Measurements from ENCODE around the gene CDKL5.
"Not testable (repeated sequence)": the region's sequence is repeated elsewhere in the genome, so short reads cannot be mapped to it uniquely, and the experiment has no call there.

The CDKL5 gene

DNA sequence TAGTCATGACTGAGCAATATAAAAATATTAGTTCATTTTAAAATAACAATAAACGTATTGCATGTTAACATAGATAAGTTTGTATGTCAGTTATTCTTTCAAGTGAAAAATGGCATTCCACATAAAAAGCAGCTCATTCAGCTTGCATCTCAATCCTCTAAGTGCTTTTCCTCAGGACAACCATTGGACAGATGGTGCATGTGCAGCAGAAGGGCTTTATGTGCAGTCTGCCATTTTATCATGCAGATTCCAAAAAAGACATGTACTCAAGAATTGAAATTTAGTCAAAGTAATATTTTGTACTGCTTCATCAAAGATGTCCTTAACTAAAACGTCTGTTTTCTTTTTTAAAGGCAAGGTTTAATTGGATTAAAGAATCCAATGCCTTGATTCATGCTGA lies 153.1 kb downstream of the CDKL5 start:
- DNase-seq = no peak

DNA sequence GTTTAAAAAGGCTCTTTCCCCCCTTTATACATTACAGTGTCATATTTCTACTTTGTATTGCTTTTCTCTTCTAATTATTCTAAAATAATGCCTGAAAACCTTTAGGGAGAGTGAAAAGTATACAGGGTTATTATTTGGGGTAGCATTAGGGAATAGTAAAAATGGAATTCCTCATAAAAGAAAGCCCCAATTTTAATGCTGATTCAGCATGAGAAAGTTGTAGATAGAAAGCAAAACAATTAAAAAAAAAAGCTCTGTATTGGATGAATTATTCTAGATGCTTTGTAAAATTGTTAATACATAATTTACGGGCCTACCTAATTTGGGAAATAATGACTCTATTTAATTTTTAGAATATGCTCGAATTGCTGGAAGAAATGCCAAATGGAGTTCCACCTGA lies 154.1 kb downstream of the CDKL5 start:
- no peak for DNase-seq

DNA sequence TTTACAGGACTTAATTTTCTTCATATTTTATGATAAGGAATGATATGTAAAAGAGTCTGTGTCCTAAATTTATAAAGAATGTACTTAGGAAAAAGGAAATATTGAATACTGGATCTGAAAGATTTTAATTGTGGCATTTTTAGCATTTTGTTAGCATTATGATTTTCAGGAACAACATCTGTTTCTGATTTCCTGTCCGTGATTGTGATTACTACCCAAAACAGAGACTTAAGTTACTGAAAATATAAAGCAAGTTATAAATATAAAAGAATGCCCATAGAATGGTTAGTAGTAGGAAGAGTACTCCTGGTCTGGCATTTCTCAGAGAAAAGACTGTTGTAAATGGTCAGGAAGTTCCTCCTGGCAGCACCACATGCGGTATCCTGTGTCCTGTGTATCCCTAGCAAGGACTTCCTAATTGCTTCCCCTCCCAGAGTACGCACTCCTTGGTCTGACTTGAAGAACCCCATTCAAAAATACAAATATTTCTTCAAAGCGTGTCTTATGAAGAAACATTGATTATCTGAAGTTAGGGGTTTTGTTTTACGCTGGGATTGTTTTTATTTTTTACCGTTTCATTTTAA lies 157.6 kb downstream of the CDKL5 start:
- DNase-seq = no peak

DNA sequence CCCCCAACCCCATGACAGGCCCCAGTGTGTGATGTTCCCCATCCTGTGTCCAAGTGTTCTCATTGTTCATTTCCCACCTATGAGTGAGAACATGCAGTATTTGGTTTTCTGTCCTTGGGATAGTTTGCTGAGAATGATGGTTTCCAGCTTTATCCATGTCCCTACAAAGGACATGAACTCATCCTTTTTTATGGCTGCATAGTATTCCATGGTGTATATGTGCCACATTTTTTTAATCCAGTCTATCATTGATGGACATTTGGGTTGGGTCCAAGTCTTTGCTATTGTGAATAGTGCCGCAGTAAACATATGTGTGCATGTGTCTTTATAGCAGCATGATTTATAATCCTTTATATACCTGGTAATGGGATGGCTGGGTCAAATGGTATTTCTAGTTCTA lies 163.9 kb downstream of the CDKL5 start:
- DNase-seq = not testable (repeated sequence)

DNA sequence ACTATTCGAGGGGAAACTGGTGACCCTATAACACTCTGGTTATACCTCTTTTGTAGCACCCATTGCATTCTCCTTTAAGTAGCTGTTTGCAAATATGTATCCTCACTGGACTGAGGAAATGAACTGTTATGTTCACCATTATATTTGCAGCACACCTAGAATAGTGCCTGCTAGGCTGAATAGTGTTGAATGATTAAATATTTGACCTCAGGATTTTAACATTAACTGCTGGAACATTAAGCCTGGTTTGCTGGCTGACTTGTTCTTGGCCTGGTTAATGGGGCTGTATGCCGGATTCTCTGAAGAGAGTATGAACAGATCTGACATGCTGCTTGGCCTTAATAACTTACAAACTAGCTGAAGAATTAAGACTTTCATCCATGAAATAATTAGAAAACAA lies 166.4 kb downstream of the CDKL5 start:
- DNase-seq = no peak

DNA sequence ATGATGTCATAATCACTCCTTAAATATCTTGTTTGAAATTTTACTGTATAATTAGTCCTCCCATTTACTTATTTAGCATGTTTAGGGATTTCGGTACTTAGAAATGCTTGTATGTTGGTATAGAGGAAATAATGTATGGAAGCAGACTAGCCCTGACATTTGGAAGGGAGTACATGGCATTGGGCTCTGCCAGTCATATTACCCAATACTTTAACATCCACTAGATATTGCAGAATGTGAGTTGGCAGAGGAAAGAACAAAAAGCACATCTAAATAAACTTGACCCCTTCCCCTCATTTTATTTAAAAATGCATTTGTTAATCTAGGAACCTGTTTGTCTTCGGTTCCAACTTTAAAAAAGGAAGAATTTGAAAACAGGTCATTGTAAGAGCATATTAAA lies 168.7 kb downstream of the CDKL5 start:
- DNase-seq = no peak

DNA sequence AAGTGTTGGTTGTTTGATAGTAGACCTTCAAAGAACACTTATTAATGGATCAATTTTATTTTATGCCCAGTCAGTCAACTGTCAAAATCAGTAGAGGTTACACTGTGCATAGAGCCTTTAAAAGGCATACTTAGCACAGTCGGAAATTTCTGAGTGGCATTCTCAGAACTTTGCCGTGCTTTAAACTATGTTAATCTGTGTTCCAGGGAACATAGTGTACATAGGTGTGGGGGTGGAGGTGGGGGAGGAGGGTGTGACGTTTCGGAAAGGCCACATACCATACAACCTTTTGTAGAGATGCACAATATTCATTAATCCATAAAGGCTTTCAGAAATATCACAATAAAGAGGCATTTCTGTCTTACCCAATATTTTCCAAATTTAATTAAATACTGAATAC lies 170.7 kb downstream of the CDKL5 start:
- DNase-seq = no peak

DNA sequence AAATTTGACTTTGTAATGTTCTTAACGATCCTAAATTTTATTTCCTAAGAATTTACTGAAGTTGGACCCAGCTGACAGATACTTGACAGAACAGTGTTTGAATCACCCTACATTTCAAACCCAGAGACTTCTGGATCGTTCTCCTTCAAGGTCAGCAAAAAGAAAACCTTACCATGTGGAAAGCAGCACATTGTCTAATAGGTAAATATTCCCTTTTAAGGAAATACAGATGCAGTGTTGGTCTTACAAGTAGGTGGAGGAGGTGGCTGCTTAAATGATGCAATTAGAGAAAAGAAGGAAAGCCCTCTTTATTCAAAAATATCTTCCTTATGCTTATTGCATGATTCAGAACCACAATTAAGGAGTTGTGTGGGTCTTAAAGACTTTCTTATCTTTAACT lies 173.0 kb downstream of the CDKL5 start:
- no peak for DNase-seq

DNA sequence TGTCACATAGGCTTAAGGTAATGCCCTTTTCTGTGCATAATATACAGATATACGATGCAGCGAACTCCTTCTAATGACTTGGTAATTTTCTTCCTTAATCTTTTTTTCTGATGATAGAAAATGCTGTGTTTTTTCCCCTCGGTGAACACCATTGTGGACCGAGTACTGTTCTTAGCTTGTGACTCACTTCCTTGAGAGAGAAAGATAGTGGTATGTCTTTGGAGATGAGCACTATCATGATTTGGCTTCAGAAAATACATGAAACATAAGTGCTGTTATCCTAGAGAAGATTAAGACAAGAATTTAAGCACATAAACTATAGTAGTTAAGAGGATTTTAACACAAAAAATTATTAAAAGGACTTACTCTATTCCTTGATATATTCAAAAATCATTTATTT lies 182.6 kb downstream of the CDKL5 start:
- DNase-seq = no peak

DNA sequence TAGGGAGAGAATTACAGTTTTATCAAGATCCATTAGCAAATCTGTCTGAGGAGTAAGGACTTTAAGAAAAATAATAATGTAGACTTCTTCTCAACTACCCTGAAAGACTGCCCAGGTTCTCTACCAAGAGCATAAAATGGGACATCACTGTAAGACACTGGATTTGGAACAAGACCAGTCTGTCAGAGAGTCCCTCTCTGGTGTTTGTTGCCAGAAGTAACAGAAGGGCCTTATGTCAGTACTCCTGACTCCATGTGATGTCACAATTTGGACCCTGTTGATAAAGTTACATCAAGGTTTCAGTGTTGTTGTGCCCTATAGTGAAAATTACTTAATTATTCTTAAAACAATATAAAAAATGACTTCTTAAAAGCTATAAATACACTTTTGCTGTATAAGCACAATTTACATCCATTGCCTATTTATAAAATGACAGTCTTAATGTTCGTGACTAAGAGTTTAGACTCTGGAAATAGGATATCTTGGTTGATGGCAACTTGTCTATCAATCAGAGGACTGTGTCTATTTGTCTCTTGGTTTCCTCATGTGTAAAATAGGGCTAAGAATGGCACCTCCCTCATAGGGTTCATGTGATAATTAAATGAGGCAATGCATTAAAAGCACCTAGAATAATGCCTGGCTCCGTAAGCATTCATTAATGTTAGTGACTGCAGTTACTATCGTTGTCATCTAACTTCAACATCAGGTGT lies 188.7 kb downstream of the CDKL5 start:
- DNase-seq = no peak

DNA sequence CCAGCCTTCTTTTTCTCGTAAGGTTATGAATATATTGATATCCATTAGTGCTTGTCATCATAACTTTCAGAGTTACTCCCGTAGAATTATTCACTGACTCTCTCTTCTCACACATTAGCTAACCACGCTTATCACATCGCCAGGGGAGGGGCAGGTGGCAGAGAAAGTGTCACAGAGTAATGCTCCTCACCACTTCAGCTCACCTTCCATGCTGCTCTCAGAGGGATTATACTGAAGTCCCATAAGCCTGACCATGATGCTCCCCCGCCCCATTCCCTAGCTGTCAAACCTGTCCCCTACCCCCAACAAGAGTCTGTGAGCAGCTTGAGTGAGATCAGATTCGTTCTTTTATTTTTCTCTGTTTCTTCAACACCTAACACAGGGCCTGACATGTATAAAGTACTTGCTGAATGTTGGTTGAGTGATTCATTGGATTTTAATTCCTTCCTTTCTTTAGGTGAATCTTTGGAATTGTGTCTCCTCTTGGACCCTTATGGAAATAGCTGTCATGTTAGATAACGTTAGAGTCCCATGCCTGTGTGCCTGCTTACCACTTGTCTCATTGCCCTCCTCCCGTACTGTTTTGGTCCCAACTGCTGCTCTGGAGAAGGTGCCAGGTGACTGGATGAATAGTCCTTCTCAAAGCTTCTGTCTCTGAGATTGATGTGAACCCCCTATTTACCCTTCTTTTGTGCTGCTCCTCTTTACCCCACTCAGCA lies 191.4 kb downstream of the CDKL5 start:
- DNase-seq = no peak

DNA sequence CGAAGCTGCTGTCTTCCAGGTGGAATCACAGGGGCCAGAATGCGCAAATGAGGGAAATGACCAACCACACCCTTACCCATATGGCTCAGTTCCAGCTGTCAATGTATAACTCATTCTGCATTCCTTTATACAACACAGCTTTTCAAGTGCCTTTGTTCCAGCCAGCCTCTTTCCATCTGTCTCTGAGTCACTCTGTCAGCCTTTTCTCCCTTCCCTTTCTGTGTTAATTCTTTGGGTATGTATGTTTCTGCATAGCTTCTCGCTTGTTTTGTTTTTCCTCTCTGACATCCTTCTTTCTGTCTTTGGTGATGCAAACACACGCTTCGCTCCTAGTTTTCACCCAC lies 192.0 kb downstream of the CDKL5 start:
- DNase-seq = no peak

DNA sequence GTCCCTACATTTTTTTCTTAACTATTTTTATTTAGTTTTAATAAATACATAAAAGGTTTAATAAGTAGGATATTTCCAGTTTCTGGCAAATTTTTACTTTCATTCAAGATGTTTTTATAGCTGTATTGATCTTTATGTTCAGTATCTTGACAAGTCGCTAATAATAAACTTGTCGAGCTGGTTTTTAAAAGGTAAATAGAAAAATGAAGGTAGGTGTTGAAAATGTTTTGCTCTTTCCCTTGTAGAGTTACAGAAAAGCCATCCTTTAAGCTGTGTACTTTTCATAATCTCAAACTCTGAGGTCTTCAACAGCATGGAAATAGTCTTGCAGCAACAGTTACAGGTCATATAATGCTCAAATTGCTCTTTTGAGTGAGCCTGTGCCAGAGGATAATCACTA lies 193.9 kb downstream of the CDKL5 start:
- no peak for DNase-seq

DNA sequence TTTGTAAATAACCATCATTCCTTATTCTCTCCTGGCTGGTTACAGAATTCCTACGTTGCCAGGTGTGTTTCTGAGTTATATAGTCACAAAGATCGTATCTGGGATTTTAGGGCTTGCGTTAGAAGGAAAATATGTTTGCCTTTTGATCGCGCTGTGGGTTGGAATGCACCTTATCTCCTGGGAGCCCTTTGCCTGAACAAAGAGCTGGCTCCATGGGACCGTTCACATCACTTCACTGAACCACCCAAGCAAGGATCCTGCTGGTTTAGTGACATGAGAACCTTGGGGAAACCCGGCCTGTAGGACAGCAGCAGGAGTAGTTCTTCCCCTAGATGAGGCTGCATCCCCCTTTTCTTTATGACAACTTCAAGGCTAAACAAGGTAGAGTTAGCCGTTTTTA lies 194.9 kb downstream of the CDKL5 start:
- no peak for DNase-seq

DNA sequence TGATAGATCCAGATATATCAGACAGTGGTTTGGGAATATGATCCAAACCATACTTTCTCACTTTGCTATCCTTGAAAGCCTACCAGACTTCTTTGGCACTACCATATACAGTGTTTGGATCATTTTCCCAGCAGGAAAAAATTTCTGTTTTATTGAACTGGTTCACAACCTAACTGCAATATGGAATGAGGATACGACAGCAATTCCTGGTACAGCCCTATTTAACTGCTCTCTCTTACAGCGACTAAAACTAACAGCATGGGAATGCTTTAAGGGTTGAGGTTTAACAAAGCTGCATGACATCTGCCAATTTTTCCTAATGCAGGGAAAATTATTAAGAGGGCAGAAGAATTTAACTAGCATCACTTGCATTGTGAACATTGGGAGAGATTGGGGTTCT lies 199.2 kb downstream of the CDKL5 start:
- no peak for DNase-seq

DNA sequence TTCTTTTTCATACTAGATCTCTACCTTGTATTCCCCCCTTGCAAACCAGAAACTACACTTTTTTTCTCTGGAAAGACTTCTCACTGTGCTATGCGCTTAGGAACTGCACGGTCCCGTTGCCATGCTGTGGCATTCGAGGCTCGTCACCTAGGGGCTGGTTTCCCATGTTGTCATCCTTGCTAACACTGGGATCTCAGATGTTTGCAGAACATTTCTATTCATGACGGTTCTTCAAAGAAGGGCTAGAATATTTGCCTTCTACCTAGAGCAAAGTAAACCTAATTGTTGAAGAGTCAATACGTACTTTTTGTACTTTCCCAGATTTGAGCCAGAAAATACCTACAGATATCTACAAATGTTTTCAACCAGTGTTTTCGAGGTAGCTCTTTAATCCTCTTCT lies 205.5 kb downstream of the CDKL5 start:
- DNase-seq = no peak

DNA sequence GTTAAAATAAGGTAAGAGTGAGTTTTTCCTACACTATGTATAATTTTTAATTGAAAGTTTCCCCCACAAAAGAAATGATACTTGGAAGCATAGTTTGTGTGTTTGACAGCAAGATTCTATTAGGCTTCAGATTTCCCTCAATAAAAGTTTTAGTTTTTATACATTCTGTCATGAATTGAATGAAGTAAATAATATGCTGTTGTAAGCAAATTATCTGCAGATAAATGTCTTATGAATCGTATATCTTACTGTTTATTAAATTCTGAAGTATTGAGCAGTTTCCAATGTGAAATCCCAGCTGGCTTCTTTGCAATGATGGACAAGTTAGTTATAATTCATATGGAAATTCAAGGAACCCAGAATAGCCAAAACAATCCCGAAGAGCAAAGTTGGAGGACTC lies 213.0 kb downstream of the CDKL5 start:
- DNase-seq = no peak

DNA sequence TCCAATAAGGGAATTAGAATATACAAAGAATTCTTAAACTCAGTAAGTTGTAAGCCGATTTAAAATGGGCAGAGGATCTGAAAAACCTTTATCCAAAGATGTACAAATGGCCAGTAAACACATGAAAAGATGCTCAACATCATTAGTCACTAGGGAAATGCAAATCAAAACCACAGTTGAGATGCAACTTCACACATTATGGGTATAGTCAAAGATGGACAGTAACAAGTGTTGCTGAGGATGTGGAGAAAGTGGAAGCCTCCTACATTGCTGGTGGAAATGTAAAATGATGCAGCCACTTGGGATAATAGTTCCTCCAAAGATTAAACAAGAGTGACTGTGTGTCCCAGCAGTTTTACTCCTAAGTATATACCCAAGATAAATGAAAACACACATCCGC lies 213.9 kb downstream of the CDKL5 start:
- no peak for DNase-seq

DNA sequence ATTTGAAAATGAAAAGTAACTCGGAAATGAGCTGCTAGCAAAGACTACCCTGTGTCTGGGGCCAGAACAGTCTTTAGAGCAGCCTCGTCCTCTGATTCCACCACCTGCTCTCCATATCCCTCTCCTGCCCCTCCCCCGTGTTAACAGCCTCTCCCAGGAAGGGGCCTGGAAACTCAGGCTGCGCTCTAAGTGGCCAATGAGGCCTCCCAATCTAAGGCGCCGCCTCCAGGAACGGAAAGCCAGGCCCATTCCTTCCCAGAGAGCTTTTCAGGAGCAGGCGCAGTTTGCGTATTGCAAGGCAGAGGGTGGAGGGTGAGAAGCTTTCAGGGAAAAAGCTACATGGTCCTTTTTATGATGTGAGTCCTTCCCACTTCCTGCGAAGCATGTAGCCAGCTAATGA lies 215.3 kb downstream of the CDKL5 start:
- no peak for DNase-seq

DNA sequence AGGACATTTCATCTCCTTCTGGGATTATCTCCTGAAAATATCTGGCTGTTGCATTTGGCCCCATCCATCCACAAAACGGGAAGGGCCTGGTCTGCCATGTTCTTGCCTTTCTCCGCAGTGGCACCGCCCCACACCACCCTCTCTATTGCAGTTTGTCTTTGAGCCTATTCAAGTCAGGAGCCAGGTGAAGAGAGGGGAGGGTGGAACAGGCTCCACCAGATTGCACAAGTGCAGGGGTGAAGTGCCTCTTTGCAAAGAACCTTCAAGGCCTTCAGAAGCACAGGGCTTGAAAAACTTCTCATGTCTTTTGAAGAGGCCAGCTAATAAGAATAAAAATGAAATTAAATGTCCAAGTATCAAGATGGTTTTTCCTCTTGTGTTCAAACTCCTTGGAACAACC lies 217.8 kb downstream of the CDKL5 start:
- DNase-seq = no peak

DNA sequence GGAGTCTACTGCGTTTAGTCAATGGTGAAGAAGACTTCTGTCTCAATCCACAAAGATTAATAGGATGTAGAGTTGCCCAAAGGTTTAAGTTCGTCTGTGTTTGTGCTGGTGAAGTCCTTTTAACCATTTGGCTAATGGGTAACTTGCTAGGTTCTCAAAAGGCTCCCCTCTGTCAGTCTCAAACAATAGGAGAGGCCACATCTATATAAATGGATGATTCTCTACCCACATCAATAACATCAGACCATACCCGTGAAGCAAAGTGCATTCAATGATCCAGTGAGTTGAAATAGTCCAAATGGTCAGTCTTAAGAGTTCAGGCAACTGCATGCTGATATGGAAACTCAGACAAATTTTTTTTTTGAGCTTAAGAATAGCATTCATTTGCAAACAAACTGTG lies 218.4 kb downstream of the CDKL5 start:
- no peak for DNase-seq

DNA sequence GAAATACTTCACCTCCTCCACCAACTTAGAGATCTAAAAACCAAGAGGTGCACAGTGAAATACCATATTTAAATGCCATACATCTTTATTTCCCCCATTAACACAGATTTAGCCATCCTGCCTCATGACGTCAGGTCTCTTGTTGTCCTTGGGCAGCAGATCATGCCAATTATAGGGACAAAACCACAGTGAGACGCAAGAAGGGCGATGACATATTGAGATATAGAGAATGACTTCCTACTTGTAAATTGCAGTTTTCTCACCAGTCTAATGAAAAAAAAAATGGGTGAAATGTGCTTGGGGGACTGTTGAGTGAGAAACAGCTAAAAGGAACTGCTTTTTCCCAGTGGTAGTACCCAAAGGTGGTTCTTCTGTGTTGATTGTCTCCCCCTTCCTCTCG lies 222.2 kb downstream of the CDKL5 start:
- no peak for DNase-seq

DNA sequence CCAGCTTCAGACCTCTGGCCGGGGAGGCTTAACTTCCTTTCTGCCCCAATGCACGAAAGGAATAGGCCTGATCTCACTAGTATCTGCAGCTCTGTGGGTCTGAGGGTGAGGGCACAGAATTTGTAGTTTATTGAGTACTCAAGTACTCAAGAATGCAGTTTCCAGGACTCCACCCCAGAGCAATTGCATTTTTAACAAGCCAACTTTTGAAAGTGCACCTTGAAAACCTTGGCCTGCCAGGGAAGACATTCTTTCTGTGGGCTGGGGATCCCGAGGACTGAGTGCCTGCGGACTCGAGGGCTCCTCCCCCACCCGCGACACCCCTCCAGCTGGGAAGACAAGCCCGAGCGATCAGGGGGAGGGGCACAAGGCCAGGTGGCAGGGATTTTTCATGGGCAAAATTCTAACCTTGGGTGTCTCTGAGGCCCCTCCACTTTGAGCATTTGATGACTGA lies 224.1 kb downstream of the CDKL5 start:
- no peak for DNase-seq

DNA sequence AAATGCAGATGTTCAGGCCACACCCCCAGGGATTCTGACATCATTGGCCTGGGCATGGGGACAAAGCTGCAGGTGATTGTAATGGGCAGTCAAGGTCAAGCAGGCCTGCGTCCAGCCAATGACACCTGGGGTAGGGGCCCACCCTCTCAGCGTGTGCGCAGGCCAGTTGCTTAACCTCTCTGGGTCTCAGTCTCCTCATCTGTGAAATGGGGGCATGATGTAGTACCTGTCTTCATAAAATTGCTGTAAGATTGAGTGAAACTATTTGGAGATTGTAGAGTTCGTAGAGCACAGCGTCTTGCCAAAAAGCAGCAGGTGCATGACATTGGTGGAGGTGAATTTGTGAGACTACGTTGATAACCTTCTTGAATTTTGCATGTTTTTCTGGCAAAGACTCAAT lies 225.3 kb downstream of the CDKL5 start:
- DNase-seq = no peak

DNA sequence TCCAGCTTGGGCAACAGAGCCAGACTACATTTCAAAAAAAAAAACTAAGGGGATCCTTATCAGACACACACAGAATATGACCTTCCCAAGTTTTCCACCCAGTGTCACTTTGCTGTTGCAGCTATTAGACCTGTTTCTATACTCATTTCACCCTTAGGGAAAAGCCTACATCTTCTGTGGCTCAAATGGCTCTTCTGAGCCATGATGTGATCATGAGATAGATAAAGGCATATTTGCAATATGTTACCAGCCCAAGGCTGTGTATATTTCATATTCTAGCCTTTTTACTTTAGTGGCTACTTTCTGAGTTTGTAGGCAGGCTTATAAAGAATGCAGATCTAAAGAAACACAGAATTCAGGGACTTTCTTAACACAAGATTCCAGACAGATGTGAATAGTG lies 227.2 kb downstream of the CDKL5 start:
- DNase-seq = no peak

Data from activated T-cell treated with anti-CD3 and anti-CD28 coated beads for 4 hours (primary cell).